HepG2 (cell line): ENCODE measurements around the gene PLPP3. TPM values are rescaled to one million over a fixed set of nuclear protein-coding genes. Genes with fewer than 3 reads are reported as not detected.
A peak's percentile ranks its signal among the peaks of the same experiment; 100 is the strongest.

ENCODE experiments used
- ATAC-seq: fragments of 200-7000 bp; cut with Tn5 transposase; 3 replicates; pipeline ENCODE4 v1.9.1; 2020; ENCODE audit warnings: mild to moderate bottlenecking, moderate library complexity
- BruUV-seq: library from RNA; stranded (reverse); fragments of 400-500 nt; replicated peaks from 2 replicates; lab custom pipeline; 2021; lab: Mats Ljungman, UMichigan
- CTCF ChIA-PET: fragments of 300-600 bp; formaldehyde crosslinking; extraction: SDS; loops from one replicate; lab custom pipeline; 2021; ENCODE audit warnings: low total read pairs, inconsistent platforms, low intra/inter-chr PET ratio; lab: Yijun Ruan, JAX
- POLR2A ChIA-PET: fragments of 350-600 bp; sonication (Branson Sonifier 250); formaldehyde crosslinking; loops from one replicate; lab custom pipeline; 2020; ENCODE audit warnings: antibody characterized with exemption, inconsistent platforms; lab: Yijun Ruan, JAX
- DNase-seq: peaks from one replicate; pipeline ENCODE4 v3.0.0-alpha.2; 2015; ENCODE audit warnings: low spot score
- FAIRE-seq: peaks from 3 replicates; lab custom pipeline; 2011; peaks lifted over from hg19 to GRCh38; lab: Jason Lieb, UNC
- H2AFZ ChIP-seq: one replicate; pipeline ENCODE4 v1.6.1; 2011; ENCODE audit warnings: low read length, inconsistent platforms
- H3K27ac ChIP-seq: fragments of 300-600 bp; 3 replicates; pipeline ENCODE4 v1.8.0; 2011; ENCODE audit warnings: mixed run types, mild to moderate bottlenecking, mixed read lengths, low read length, inconsistent platforms; ENCODE audit not compliant: insufficient read depth; ENCODE audit errors: extremely low read length
- H3K27me3 ChIP-seq, 2 experiments: fragments of 200-600 bp in 1 of 2; 2 replicates in 1 of 2; 3 replicates in 1 of 2; pipeline versions ENCODE4 v1.6.0 to v1.8.0; 2011; ENCODE audit warnings: low read length in 2 of 2, mild to moderate bottlenecking in 2 of 2, moderate library complexity in 2 of 2, inconsistent platforms in 1 of 2; ENCODE audit not compliant: insufficient read depth in 2 of 2, control insufficient read depth in 1 of 2
- H3K36me3 ChIP-seq, 2 experiments: fragments of 200-600 bp in 1 of 2; replicated peaks in 1 of 2; 2 replicates in 1 of 2; 3 replicates in 1 of 2; pipeline versions ENCODE4 v1.5.1 to v1.8.0; 2011; ENCODE audit warnings: low read length in 2 of 2, inconsistent platforms in 1 of 2; ENCODE audit not compliant: insufficient read depth in 2 of 2, control insufficient read depth in 1 of 2
- H3K4me1 ChIP-seq: 2 replicates; pipeline ENCODE4 v1.5.1; 2012; ENCODE audit warnings: low read length, inconsistent platforms; ENCODE audit not compliant: insufficient read depth
- H3K4me2 ChIP-seq: 2 replicates; pipeline ENCODE4 v1.6.0; 2011; ENCODE audit warnings: low read depth, low read length, inconsistent platforms
- H3K4me3 ChIP-seq, 3 experiments: fragments of 200-600 bp in 1 of 3; sonication (generic), shearing (Covaris generic) in 1 of 3; replicated peaks in 1 of 3; 2 replicates each; pipeline ENCODE4 v1.5.1; 2011 to 2016; ENCODE audit warnings: low read length in 3 of 3, inconsistent platforms in 2 of 3, low read depth in 2 of 3, mild to moderate bottlenecking in 2 of 3, control low read depth in 1 of 3, mixed read lengths in 1 of 3; ENCODE audit not compliant: insufficient read depth in 1 of 3
- H3K79me2 ChIP-seq: one replicate; pipeline ENCODE4 v1.6.1; 2011; ENCODE audit warnings: low read length, inconsistent platforms; ENCODE audit not compliant: insufficient read depth
- H3K9ac ChIP-seq: 2 replicates; pipeline ENCODE4 v1.6.0; 2011; ENCODE audit warnings: mild to moderate bottlenecking, low read depth, low read length, inconsistent platforms; ENCODE audit not compliant: insufficient read depth
- H3K9me3 ChIP-seq: 2 replicates; pipeline ENCODE4 v1.5.1; 2012; ENCODE audit warnings: mild to moderate bottlenecking, low read length
- H4K20me1 ChIP-seq: 2 replicates; pipeline ENCODE4 v1.6.0; 2011; ENCODE audit warnings: inconsistent platforms, mild to moderate bottlenecking, low read length, moderate library complexity; ENCODE audit not compliant: insufficient read depth
- ATF1 ChIP-seq: IDR thresholded peaks from 2 replicates; pipeline ENCODE4 v1.6.1; 2016; ENCODE audit warnings: mild to moderate bottlenecking, control low read depth
- FOXA3 ChIP-seq: IDR thresholded peaks from 2 replicates; pipeline ENCODE4 v1.6.1; 2016; ENCODE audit warnings: missing genetic modification reagents, missing compliant biosample characterization
- GATAD2A ChIP-seq: IDR thresholded peaks from 2 replicates; pipeline ENCODE4 v1.6.1; 2016
- HNF4A ChIP-seq: sonication (generic); formaldehyde crosslinking; IDR thresholded peaks from 2 replicates; pipeline ENCODE4 v1.4.0; 2020; ENCODE audit warnings: missing genetic modification reagents
- MED1 ChIP-seq: sonication (generic); formaldehyde crosslinking; IDR thresholded peaks from 2 replicates; pipeline ENCODE4 v1.4.0; 2020; ENCODE audit warnings: missing genetic modification reagents
- SOX5 ChIP-seq: IDR thresholded peaks from 2 replicates; pipeline ENCODE4 v1.6.1; 2016; ENCODE audit warnings: borderline replicate concordance
- ZNF292 ChIP-seq: sonication (generic); formaldehyde crosslinking; IDR thresholded peaks from 2 replicates; pipeline ENCODE4 v1.8.1; 2022; ENCODE audit warnings: mild to moderate bottlenecking, low read depth, missing genetic modification reagents, borderline replicate concordance
- ZNF557 ChIP-seq: sonication (generic); formaldehyde crosslinking; IDR thresholded peaks from 2 replicates; pipeline ENCODE4 v1.4.0; 2020; ENCODE audit warnings: missing genetic modification reagents
- WGBS: methylation state at CpG from one replicate; pipeline ENCODE4 v1.1.6; 2017; ENCODE audit warnings: low lambda C conversion rate; 5-methylcytosine and 5-hydroxymethylcytosine counted together
- in situ Hi-C: cut with HindIII; loops from 2 replicates; pipeline ENCODE4 v1.10.0; 2017; ENCODE audit warnings: low pct_unique_long_range_greater_than_20kb; ENCODE audit not compliant: extremely low pct_ligation_motif_present
- intact Hi-C: fragments of 100-400 bp; cut with micrococcal nuclease; formaldehyde crosslinking; loops from one replicate; pipeline ENCODE4 v1.10.0; 2022; ENCODE audit not compliant: unreplicated experiment
- polyA plus RNA-seq, 8 experiments: library from polyadenylated mRNA; depleted of rRNA in 3 of 8; stranded (reverse) in 7 of 8; unstranded in 1 of 8; fragments of >200 nt; fragmentation: Illumina TruSeq in 4 of 8; extraction: Trizol in 4 of 8; gene quantifications; 2 replicates each; pipeline versions ENCODE4 v1.2.1 to v1.2.3, GENCODE V29; 2011 to 2016; ENCODE audit warnings: low read depth in 4 of 8, missing spikeins in 1 of 8, mixed read lengths in 1 of 8; ENCODE audit not compliant: insufficient read depth in 1 of 8
- total RNA-seq, 5 experiments: library from RNA; depleted of rRNA; stranded (reverse); fragments of >200 nt; fragmentation: Illumina TruSeq; extraction: Trizol; gene quantifications; 2 replicates each; pipeline ENCODE4 v1.2.3, GENCODE V29; 2016; ENCODE audit warnings: low read depth in 1 of 5
- TF ChIP-seq, protein P1 (sequence below): sonication (generic); formaldehyde crosslinking; conservative IDR thresholded peaks from 2 replicates; pipeline ENCODE4 v1.4.0; 2020; ENCODE audit warnings: mild to moderate bottlenecking, missing genetic modification reagents, moderate library complexity
- TF ChIP-seq, protein P2 (sequence below): IDR thresholded peaks from 2 replicates; pipeline ENCODE4 v1.6.1; 2016; ENCODE audit warnings: low read depth
- TF ChIP-seq, protein P3 (sequence below), 2 experiments: sonication (generic) in 1 of 2; formaldehyde crosslinking in 1 of 2; IDR thresholded peaks; 2 replicates each; pipeline versions ENCODE4 v1.5.1 to v1.6.1; 2011 to 2020; ENCODE audit warnings: borderline replicate concordance in 1 of 2, low read depth in 1 of 2, low read length in 1 of 2, mild to moderate bottlenecking in 1 of 2, missing genetic modification reagents in 1 of 2, moderate library complexity in 1 of 2
- TF ChIP-seq, protein P4 (sequence below): sonication (generic); formaldehyde crosslinking; IDR thresholded peaks from 2 replicates; pipeline ENCODE4 v1.4.0; 2020; ENCODE audit warnings: missing genetic modification reagents

PLPP3 gene
- total and polyA plus RNA-seq, 2 of the 13 experiments (the other 11 are each of a cell fraction or from before 2014, with no cell fraction given) = 49.7 to 65.8 TPM

DNA sequence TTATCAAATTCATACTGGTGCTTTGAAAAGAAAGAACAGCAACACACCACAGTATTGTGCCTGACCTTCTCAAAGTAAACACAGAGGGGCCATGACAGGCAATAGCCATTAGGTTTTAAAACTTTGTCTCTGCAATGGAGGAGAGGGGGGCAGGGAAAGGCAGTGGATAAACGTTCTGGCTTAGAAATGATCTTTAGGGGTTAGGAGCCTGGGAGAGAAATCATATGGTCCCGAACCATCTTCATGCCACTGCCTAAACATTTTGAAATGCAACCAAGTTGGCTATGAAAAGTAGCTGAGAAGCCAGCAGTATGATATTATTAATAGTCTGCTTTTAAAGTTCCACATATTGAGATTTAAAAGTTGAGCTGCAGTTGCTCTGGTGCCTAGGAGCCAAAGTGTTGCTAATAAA lies 39.8 kb downstream of the PLPP3 start:
- H2AFZ ChIP-seq = no peak overlapping the region
- ATAC-seq = peak; percentile 55; the same call in 2 of the 3 replicates
- H3K4me1 ChIP-seq = peaks cover 99% of the 10 kb centered on the region
- H3K4me3 ChIP-seq = no peak overlapping the region
- H3K79me2 ChIP-seq = peaks cover 96% of the 10 kb centered on the region
- WGBS = 49% methylated on average over 2 of the region's 2 CpGs
- no peaks in the 10 kb centered on the region for H3K27me3 ChIP-seq
- H3K4me2 ChIP-seq = peak overlapping the region; percentile 2; the same call in 1 of the 2 replicates
- peaks cover 12% of the 10 kb centered on the region for H4K20me1 ChIP-seq
- in situ Hi-C loops (no loop called here), intact Hi-C loops (no loop called here)
- DNase-seq = peak; percentile 36
- H3K27ac ChIP-seq = no peak overlapping the region
- H3K36me3 ChIP-seq = peaks cover 11 to 24% of the 10 kb centered on the region in 2 experiments; a peak in 4 of 5 replicates
- peak overlapping the region; percentile 17; the same call in 1 of the 2 replicates for H3K9ac ChIP-seq
- CTCF ChIA-PET = no interaction called here
- no peak for FAIRE-seq
- BruUV-seq = no TSS peak
- no peaks in the 10 kb centered on the region for H3K9me3 ChIP-seq
- POLR2A ChIA-PET = no interaction called here
- TF ChIP-seq GATAD2A (CRISPR knock-in tag) (peak; percentile 61), SOX5 (CRISPR knock-in tag) (peak; percentile 68; the same call in 1 of the 2 replicates), ZNF292 (CRISPR knock-in tag) (peak; percentile 52; the same call in 1 of the 2 replicates), HNF4A (CRISPR knock-in tag) (no peak), FOXA3 (CRISPR knock-in tag) (peak; percentile 78), ZNF557 (CRISPR knock-in tag) (no peak), MED1 (CRISPR knock-in tag) (peak; percentile 38; the same call in 1 of the 2 replicates), ATF1 (0 out of 2 replicates have a peak, but pooled peaks have one; percentile 38)
- TF ChIP-seq, protein P1, sequence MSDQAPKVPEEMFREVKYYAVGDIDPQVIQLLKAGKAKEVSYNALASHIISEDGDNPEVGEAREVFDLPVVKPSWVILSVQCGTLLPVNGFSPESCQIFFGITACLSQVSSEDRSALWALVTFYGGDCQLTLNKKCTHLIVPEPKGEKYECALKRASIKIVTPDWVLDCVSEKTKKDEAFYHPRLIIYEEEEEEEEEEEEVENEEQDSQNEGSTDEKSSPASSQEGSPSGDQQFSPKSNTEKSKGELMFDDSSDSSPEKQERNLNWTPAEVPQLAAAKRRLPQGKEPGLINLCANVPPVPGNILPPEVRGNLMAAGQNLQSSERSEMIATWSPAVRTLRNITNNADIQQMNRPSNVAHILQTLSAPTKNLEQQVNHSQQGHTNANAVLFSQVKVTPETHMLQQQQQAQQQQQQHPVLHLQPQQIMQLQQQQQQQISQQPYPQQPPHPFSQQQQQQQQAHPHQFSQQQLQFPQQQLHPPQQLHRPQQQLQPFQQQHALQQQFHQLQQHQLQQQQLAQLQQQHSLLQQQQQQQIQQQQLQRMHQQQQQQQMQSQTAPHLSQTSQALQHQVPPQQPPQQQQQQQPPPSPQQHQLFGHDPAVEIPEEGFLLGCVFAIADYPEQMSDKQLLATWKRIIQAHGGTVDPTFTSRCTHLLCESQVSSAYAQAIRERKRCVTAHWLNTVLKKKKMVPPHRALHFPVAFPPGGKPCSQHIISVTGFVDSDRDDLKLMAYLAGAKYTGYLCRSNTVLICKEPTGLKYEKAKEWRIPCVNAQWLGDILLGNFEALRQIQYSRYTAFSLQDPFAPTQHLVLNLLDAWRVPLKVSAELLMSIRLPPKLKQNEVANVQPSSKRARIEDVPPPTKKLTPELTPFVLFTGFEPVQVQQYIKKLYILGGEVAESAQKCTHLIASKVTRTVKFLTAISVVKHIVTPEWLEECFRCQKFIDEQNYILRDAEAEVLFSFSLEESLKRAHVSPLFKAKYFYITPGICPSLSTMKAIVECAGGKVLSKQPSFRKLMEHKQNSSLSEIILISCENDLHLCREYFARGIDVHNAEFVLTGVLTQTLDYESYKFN (CRISPR knock-in tag) = peak; percentile 55
- TF ChIP-seq, protein P2, sequence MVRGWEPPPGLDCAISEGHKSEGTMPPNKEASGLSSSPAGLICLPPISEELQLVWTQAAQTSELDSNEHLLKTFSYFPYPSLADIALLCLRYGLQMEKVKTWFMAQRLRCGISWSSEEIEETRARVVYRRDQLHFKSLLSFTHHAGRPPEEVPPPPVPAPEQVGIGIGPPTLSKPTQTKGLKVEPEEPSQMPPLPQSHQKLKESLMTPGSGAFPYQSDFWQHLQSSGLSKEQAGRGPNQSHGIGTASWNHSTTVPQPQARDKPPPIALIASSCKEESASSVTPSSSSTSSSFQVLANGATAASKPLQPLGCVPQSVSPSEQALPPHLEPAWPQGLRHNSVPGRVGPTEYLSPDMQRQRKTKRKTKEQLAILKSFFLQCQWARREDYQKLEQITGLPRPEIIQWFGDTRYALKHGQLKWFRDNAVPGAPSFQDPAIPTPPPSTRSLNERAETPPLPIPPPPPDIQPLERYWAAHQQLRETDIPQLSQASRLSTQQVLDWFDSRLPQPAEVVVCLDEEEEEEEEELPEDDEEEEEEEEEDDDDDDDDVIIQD = peak; percentile 92
- TF ChIP-seq, protein P3, sequence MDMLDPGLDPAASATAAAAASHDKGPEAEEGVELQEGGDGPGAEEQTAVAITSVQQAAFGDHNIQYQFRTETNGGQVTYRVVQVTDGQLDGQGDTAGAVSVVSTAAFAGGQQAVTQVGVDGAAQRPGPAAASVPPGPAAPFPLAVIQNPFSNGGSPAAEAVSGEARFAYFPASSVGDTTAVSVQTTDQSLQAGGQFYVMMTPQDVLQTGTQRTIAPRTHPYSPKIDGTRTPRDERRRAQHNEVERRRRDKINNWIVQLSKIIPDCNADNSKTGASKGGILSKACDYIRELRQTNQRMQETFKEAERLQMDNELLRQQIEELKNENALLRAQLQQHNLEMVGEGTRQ (IDR thresholded peaks at IDR 0.05; ENCODE audit: low read depth, low read length) = no peak
- TF ChIP-seq, protein P3 (CRISPR knock-in tag; IDR thresholded peaks at IDR 0.05; ENCODE audit: borderline replicate concordance) = no peak
- TF ChIP-seq, protein P4, sequence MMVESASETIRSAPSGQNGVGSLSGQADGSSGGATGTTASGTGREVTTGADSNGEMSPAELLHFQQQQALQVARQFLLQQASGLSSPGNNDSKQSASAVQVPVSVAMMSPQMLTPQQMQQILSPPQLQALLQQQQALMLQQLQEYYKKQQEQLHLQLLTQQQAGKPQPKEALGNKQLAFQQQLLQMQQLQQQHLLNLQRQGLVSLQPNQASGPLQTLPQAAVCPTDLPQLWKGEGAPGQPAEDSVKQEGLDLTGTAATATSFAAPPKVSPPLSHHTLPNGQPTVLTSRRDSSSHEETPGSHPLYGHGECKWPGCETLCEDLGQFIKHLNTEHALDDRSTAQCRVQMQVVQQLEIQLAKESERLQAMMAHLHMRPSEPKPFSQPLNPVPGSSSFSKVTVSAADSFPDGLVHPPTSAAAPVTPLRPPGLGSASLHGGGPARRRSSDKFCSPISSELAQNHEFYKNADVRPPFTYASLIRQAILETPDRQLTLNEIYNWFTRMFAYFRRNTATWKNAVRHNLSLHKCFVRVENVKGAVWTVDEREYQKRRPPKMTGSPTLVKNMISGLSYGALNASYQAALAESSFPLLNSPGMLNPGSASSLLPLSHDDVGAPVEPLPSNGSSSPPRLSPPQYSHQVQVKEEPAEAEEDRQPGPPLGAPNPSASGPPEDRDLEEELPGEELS (CRISPR knock-in tag) = peak; percentile 64
